GDM1 (cell line): ENCODE results near the gene GNG7.
"Not testable (repeated sequence)": the region's sequence is repeated elsewhere in the genome, so short reads cannot be mapped to it uniquely, and the experiment has no call there.

Experiments
- DNase-seq: peaks from one replicate; lab custom pipeline; 2025; lab: John Stamatoyannopoulos, UW

GNG7 gene

DNA sequence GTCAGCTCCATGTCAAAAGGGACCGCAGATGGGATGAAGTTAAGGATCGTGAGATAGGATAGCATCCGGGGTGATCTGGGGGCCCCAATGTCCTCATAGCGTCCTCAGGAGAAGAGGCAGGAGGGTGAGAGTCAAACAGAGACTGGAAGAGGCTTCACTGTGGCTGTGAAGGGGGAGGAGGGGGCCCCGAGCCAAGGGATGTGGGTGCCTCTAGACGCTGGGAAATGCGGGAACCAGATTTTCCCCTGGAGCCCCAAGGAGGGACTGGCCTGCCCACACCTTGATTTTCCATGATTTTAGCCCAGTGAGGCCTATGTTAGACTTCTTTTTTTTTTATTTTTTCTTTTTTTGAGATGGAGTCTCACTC lies 61.2 kb downstream of the GNG7 start:
- DNase-seq = no peak

DNA sequence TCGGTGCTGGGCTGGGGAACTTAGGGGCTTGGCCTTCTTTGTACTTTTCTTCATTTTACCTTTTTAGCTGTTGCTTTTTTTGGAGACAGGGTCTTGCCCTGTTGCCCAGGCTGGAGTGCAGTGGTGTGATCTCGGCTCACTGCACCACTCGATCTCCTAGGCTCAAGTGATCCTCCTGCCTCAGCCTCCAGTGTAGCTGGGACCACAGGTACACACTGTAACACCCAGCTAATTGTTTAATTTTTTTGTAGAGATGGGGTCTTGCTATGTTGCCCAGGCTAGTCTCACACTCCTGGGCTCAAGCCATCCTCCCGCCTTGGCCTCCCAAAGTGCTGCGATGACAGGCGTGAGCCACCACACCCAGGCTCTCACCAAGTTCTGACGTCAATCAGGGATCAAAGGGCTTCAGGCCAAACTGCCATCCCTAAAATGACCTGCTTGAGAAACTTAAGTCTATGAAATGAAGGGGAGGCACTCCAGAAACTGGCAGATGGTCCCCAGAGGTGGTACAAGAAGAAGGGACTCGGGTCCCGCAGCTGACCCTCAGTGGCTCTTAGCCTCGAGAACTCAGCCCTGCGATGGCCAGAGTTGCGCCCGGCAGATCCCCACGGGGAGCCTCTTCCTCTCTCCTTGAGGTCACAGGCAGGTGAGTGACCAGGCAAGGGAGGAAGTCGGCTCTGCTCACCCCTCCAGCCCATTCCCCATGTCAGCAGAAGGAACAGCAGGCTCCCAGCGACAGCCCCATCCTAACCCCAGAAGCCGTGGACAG lies 61.7 kb downstream of the GNG7 start:
- no peak for DNase-seq

DNA sequence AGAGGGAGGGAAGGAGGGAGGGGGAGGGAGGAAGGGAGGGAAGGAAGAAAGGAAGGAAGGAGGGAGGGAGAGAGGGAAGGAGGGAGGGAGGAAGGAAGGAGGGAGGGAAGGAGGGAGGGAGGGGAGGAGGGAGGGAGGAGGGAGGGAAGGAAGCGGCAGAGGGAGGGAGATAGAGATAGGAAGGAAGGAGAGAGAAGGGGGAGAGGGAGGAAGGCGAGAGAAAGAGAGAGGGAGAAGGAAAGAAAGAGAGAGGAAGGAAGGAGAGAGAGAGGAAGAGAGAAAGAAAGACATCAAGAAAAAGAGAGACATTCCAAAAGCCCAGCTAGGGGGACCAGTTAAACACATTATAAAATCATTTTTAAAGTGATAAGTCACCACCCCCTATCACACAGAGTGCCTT lies 62.5 kb downstream of the GNG7 start:
- no peak for DNase-seq

DNA sequence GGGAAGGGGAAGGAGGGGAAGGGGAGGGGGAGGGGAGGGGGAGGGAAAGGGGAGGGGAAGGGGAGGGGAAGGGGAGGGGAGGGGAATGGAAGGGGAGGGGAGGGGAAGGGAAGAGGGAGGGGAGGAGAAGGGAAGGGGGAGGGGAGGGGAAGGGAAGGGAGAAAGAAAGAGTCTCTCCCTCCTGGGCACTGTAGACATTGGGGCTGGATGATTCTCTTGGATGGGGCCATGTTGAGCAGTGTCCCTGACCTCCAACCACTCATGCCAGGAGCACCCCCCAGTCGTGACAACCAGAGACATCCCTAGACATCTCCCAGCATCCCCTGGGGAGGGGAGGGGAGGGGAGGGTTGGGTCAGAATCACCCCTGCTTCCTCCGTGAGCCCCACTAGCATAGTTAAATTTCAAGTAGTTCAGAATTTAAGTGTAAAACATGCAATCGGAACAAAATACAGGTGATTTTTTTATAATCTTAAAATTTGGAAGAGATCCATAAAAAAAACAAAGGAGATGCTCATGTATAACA lies 64.0 kb downstream of the GNG7 start:
- DNase-seq = no peak

DNA sequence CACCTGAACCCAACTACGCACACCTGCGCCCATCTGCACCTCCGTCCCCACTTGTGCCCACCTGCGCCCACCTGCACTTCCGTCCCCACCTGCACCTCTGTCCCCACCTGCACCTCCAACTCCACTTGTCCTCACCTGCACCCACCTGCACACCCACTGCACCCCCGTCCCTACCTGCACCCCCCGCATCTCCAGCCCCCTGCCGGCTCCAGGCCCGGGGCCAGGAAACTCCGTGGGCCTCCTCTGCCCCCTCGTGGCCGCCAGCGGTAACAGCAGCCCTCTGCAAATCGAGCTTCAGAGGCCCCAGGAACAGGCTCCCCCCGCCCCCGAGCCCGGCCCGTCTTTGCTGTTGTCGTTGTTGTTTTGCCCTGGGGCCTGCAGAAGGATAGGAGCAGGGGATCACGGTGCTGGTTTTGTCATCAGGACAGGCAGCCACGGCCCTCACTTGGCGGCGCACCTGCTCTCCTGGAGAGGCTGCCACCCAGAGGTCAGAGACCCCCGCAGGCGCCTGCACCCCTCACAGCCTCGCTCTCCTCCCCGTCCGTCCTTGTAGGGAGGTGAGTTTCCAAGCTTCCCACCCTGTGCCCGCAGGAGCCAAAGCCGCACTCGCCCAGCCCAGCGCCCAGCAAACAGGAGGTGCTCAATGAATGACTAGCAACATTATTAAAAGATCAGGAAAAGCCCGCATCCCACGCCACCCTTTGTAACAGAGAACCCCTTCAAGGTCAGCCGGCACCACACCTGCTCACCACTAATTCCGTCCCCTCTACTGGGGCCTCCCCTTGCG lies 65.4 kb downstream of the GNG7 start:
- DNase-seq = peak; percentile 16

DNA sequence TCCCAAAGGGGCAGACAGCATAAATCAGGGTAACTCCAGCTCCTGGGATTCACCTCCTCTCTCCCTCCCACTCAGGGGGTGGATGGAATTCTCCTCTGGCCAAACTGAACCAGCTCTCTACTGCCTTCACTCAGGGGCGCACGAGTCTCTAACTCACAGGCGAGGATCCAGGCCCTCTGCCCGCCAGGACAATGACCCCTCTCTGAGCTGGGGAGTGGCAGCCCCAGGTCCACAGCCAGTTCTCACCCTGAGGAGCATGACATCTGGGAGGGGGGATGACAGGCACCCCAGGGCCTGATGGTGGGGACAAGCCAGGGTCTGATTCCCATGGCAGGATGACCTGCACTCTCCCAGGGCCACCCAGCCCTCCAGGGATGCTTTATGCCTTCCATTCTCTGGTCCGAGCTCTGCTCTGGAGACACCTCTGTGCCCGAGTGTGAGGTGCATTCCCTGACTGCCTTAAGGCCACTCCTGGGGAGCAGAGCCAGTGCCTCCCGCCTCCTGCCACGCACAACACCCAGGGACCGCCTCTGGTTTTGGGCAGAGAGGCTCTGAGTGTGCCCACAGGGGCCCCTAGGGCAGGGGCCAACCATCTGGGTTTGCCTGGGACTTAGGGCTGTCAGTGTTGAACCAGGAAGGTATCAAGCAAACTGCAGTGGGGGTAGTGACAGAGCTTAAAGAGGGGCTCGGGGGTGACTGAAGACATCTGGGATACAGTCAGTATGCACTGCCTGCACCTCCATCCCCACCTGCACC lies 66.2 kb downstream of the GNG7 start:
- no peak for DNase-seq

DNA sequence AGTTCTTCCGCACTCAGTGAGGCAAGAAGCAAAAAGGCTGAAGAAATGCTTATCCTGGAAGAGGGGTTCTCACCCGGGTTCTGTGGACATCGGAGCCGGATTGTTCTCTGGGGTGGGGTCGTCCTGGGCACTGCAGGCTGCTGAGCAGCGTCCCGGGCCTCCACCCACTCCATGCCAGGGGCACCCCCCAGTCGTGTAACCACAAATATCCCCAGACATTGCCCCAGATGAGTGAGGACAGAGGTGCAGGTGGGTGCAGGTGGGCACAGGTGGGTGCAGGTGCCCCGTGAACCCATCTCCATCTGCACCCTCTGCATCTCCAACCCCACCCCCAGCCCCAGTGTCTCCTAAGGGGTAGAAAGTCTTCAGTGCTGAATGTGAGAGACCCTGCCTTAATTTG lies 67.5 kb downstream of the GNG7 start:
- DNase-seq = no peak

DNA sequence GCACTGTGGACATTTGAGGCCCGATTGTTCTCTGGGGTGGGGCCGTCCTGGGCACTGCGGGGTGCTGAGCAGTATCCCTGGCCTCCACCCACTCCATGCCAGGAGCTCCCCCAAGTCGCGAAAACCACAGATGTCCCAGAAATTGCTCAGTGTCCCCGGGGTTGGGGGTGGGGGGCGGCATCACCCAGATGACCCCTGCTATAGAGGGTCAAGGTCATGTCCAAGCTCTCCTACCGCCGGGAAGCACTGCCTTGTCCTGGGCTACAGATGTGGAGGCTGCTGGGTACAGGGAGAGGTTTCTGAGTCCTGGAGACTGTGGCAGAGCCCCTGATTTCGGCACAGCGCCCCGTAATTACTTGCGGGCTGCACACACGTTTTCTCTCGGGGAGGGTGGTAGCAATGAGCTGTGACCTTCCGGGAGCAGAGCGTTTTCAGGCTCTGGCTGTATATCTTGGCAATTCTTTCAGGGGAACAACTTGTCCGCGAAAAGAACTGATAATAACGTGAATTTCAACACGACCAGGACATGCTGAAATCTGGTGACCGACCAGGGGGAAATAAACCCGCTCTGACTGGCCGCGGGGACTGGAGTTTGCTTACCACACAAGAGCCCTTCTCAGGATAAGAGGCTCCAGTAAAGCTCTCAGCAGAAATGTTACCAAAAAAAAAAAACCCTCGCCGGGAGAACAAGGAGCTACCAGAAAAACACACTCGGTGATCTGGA lies 68.1 kb downstream of the GNG7 start:
- DNase-seq = no peak

DNA sequence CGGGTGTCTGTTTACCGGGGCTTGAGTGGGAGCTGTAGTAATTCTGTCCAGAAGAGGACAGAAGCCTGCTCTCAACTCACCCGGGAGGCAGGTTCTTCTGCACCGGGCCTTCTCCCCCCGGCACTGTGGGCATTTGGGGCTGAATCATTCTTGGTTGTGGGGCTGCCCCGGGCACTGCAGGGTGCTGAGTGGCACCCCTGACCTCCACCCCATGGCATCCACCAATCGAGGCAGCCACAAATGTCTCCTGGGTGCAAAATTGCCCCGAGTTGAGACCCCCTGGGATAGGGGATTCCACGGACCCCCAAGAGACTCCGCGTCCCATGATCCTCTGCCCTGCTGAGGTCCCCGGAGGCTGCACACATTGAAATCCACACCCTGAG lies 68.8 kb downstream of the GNG7 start:
- no peak for DNase-seq

DNA sequence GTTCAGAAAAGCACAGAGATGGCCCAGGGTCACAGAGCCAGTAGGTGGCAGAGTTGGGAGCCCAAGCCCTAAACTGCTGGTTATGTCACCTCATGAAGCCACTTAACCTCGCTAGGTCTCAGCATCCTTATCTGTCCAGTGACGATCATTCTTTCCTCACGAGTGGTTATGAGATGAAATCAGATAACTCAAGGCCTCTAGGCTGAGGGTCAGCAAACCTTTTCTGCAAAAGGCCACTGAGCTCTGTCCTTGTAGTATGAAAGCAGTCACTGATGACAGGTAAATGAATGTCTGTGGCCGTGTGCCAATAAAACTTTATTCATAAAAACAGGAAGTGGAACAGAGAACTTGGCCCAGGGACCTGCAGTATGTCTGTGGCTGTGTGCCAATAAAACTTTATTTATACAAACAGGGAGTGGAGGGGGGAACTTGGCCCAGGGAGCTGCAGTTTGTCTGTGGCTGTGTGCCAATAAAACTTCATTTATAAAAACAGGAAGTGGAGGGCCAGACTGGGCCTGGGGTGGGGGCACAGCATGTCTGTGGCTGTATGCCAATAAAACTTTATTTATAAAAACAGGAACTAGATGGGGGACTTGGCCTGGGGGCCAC lies 71.2 kb downstream of the GNG7 start:
- DNase-seq = no peak

DNA sequence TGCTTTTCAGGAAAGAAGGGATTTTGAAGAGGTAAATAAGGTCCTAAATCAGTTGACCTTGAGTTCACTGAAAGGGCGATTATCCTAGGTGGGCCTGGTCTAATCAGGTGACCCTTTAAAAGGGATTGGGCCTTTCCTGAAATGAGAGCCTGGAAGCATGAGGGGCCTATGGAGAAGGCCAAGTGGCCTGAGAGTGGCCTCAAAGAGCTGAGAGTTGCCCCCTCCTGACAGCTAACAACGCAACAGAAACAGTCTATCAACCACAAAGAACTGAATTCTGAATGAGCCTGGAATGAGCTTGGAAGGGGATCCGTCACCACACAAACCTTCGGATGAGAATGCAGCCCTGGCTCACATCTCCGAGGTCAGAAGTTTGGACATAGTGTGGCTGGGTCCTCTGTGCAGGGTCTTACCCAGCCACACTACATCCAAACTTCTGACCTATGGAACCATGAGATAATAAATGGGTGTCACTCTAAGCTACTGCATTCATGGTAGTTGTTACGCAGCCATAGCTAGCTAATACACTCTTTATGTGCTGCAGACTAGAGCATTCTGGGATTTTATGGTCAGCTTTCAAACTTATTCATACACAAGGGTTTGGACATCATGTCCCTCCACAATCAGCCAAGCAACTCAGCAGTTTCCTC lies 72.0 kb downstream of the GNG7 start:
- no peak for DNase-seq

DNA sequence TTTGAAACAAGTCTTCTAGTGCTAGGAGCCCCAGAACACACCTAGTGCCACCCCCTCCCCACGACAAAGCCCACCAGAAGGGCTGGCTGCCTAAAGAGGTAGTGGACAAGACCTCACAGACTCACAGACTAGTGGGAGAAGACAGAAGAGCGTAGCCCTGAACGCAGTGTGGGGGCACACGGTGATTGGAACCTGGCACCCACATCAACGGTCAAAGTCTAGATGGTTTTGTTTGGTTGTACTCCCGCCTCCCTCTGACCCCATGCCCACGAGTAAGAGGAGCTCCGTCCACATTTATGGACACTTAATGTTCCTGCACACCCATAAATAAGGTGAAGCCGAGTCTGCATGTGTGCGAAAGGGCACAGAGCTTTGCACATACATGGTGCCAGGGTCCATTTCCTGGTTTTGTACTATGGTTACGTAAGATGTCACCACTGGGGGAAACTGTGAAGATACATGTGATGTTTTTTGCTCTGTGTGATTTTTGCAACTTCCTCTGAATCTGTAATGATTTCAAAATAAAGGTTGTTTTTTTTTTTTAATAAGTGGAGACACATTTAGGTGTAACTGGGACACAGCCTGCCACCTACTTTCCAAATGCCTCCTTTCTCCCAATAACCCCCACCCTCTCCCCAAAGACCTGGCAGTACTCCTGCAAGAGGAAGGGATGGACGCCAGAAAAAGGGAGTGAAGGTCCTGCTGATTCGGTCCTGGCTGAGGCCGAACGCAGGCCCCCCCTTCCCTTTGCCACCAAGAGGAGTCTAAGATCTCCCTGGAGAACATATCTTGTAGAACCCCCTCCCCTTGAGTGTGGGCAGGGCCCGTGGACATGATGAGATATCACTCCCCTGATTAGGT lies 72.8 kb downstream of the GNG7 start:
- DNase-seq = no peak

DNA sequence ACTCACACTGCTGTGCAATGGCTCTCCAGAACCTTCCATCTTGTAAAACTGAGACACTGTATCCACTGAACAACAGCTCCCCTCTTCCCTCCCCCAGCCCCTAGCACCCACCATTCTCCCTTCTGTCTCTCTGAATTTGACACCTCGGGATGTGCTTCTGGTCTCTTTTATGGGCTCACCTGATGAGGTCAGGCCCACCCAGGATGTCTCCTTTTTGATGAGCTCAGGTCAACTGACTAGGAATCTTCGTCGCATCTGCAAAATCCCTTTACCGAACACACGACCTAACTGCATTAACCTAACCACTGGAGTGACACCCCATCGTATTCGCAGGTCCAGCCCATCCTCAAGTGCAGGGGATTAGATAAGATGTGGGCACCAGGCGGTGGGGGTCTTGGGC lies 73.9 kb downstream of the GNG7 start:
- DNase-seq = no peak

DNA sequence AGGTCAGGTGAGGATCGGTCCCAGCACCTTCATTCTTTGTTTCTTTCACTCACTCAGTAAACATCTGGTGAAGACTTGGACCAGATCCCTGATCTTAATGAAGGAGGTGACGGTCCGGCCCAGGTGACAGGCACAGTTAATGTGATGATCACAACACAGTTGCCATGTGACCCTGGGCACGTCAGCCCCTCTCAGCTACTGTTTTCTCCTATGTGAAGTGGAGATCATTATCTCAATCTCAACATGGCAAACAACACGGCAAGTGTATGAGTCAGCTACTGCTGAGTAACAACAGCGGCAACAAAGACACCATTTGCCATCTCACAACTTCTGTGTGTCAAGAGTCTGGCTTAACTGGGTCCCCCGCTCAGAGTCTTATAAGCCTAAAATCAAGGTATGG lies 74.6 kb downstream of the GNG7 start:
- DNase-seq = no peak

DNA sequence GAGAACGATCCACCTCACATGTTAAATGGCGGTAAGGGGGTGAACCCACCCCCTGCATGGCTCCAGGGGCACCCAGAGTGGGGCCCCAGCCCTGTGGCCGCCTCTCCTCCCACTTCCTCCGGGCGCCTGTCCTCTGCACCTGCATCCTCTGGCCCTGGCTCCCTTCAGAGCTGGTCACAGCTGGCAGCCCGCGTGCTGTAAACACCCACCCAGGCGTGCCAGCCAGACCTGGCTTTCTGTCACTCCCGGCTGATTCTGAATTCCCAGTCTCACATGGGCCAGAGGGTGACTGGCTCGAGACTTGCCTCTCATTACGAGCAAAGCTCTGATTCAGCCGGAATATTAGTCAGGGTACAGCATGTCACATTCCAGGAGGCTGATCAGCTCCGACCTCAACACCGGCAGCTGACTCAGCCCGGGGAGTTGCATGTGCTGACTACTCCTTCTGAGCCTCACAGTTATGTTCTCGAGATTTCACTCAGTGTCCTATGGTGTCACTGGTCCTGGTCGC lies 75.1 kb downstream of the GNG7 start:
- DNase-seq = no peak

DNA sequence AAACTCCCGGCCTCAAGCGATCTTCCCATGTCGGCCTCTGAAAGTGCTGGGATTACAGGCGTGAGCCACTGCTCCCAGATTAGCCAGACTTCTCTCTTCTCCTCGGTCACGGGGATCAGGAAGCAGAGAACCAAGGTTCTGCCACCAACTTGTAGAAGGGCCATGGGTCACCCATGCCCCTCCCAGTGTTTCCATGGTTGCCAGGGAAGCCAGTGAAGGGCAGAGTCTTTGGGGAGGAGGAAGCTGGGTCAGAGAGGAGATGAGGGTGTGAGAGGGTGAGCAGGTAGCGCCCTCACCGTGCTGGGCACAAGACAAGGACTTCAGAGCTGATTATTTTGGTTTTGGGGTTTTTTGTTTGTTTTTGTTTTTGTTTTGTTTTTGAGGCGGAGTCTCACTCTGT lies 77.1 kb downstream of the GNG7 start:
- DNase-seq = no peak

DNA sequence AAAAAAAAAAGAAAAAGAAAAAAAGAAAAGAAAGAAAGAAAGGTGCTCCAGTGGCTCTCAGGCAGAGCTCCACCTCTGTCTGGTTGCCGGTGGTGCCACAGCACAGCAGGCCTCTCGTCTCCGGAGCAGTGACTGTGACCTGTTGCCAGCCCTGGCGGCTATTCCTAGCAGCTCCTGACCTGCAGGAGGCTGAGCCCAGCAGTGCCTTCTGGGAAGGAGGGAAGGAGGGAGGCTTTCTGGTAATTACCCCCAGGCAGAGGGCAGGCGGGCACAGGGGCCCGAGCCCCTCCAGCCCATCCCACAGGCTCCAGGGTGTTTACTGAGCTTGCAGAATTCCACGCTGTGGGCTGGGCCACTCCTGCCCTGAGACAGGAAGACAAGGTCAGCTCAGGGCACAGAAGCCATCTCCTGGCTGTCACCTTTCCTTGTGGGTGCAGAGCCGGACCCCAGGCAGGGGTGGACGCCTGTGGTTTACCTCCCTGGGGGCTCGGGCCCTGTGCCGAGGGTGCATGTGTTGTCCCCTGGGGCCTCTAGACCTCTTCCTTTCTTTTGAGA lies 77.9 kb downstream of the GNG7 start:
- DNase-seq = no peak

DNA sequence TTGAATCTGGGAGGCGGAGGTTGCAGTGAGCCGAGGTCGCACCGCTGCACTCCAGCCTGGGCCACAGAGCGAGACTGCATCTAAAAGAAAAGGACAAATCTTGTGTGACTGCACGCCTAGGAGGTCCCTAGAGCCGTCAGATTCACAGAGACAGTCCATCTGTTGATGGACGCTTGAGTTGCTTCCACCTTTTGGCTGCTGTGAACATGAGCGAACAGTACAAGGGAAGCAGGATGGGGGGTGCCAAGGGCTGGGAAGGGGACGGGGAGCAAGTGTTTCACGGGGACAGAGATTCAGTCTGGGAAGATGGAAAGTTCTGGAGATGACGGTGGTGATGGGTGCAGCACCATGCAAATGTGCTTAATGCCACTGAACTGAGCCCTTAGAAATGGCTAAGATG lies 78.7 kb downstream of the GNG7 start:
- no peak for DNase-seq

DNA sequence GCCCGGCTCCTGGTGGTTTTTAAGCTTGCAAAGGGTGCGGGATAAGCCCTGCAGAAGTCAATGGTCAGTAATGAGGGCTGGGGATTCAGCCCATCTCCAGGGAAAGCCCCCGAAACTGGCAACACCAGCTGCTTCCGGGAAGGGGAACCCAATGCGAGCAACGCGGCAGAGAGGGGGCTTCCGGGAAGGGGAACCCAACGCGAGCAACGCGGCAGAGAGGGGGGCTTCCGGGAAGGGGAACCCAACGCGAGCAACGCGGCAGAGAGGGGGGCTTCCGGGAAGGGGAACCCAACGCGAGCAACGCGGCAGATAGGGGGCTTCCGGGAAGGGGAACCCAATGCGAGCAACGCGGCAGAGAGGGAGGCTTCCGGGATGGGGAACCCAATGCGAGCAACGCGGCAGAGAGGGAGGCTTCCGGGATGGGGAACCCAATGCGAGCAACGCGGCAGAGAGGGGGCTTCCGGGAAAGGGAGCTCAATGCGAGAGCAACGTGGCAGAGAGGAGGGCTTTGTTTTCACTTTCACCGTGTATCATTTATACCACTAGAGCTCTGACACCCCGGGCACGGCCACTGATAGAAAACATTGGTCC lies 80.0 kb downstream of the GNG7 start:
- not testable (repeated sequence) for DNase-seq
